Putamen (tissue), 1 donor: ENCODE results near the gene NCKAP1.
"Not testable (repeated sequence)": the region's sequence is repeated elsewhere in the genome, so short reads cannot be mapped to it uniquely, and the experiment has no call there.

Experiments used
- DNase-seq: peaks from one replicate; pipeline ENCODE4 v3.0.0-alpha.2; 2016; ENCODE audit warnings: low spot score

Gene NCKAP1

DNA sequence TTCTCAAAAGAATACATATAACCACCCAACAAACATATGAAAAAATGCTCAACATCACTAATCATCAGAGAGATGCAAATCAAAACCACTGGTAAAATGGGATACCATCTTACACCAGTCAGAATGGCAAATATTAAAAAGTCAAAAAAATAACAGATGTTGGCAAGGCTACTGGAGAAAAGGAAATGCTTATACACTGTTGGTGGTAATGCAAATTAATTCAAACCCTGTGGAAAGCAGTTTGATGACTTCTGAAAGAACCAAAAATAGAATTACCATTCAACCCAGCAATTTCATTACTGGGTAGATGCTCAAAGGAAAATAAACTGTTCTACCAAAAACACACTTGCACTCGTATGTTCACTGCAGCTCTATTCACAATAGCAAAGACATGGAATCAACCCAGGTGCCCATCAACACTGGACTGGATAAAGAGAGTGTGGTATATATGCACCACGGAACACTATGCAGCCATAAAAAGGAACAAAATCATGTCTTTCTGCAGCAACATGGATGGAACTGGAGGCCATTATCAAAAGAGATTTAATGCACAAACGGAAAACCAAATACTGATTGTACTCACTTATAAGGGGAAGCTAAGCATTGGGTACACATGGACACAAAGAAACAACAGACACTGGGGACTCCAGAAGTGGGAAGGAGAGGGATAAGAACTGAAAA is 38.8 kb downstream of the NCKAP1 start:
- no peak for DNase-seq

DNA sequence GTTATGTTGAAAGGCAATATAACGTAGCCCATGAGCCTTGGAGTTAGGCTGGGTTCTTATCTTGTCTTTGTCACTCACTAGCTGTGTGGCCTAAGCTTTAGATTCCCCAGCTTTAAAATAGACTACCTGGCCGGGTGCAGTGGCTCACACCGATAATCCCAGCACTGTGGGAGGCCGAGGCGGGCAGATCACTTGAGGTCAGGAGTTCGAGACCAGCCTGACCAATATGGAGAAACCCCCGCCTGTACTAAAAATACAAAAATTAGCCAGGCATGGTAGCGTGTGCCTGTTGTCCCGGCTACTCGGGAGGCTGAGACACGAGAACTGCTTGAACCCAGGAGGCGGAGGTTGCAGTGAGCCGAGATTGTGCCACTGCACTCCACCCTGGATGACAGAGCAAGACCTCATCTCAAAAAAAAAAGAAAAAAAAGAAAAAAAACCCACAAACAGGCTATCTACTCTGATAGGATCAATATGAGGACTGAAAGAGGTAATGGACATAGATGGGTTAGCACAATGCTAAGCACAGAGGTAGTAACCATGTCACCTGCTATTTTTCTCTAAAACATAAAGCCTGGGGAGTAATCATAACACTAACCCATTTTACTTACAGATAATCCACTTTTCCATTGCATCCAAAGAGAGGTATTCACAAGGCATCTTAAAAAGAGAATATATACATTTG is 43.9 kb downstream of the NCKAP1 start:
- DNase-seq = no peak

DNA sequence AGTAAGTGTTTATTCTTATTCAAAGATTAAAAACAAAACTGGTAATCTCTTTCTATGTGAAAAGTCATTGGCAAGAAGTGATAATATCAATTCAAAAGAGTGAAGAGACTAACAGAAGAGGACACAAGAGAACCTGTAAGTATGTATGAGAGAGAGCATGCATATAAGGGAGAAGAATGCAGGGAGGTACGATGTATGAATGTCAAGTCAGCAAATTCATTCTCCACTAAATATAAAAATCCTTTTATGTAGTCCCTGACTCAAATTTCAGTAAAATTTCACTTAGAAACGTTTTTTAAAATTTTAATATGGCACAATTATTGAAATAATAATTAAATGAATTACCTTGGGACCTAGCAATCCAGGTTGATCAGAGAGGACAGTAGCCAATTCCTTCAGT is 55.3 kb downstream of the NCKAP1 start:
- DNase-seq = no peak

DNA sequence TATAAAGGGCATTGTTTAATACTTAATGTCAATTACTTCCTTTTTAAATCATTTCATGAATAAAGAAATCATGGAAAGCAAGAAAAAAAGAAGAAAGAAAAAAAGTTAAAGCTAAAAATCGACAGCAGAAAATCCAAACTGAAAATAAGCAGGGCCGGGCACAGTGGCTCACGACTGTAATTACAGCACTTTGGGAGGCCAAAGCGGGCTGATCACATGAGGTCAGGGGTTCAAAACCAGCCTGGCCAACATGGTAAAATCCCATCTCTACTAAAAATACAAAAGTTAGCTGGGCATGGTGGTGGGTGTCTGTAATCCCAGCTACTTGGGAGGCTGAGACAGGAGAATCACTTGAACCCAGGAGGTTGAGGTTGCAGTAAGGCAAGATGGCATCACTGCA is 56.8 kb downstream of the NCKAP1 start:
- not testable (repeated sequence) for DNase-seq

DNA sequence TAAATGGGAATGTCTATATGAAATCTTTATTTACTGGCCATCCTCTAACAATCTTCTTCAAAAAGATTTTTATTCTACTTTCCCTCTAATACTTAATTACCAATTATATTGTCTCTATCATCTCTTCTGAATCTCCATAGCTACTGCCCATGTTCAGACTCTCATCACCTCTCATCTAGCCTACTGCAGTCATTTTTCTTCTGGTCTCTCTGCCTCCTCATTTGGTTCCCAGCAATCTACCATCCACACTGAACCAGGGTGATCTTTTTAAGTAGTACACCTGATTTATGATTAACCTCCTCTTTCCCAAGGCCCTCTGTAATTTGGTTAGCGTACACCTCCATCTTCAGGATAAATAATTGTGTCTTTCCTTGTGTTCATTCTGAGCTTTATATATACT is 57.6 kb downstream of the NCKAP1 start:
- DNase-seq = no peak

DNA sequence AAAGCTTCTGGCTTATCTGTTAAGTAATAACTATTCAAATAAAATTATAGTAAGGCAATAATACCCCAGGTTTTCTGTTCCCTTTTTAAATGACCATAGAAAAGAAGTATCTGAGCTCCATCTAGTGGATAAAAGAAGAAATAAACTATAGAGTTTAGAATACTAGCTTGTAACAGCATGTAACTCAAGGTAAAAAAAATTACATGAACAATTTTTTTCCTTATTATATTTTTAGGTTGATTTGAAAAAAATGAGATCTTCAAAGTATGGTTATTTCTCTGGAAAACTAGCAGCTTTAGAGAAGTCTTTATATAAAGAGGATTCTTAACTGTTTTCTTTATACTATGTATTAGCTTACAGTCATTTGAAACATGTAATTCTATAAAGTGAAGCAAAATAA is 58.1 kb downstream of the NCKAP1 start:
- peak; percentile 7 for DNase-seq

DNA sequence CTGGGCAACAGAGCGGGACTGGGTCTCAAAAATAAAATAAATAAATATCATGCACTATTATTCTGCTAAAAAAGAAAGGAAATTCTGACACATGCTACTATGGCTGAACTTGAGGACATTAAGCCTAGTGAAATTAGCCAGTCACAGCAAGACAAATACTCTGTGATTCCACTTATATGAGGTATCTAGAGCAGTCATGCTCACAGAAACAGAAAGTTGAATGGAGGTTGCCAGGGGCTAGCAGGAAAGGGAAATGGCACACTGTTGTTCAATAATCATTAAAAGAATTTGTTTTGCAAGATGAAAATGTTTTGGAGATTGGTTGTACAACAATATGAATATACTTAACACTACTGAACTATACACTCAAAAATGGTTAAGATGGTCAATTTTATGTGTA is 60.8 kb downstream of the NCKAP1 start:
- DNase-seq = no peak

DNA sequence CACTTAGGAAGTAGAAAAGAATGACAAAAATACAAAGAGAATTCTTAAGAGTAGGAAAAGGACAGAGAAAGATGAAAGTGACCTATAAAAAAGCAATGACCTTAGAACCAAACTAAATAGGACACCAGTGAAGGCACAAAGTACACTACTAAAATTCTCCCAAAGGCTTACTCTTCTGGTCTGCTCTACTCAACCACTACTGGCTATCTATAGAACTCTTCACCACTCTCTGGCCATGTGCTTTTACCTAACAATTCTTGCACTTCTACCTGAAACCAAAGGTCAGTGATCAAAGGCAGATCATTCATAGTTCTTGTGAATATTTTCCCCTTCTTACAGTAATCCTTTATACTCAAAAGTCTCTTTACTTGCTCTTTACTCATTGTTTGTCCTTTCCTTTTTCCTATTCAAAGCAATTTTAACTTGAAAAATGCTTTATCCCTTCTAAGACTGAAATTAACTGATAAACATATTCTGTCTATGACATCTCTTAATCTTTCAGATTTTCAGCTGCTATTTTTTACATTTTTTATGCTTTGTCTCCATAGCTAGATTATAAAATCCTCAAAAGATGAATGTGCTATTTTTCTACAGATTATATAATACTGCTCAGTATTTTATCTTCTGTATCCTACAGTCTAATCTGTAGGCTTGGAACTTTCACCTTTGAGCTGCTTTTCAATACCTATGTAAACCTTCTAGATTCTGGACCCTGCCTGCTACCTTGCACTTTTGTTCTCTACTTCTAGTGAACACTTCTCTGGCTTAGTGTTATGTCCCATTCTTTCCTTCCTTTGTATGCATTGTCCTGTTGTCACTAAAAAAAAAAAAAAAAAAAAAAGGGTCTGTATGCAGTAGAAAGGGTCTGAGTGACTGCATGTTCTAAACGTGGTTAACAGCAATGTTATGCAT is 64.6 kb downstream of the NCKAP1 start:
- no peak for DNase-seq

DNA sequence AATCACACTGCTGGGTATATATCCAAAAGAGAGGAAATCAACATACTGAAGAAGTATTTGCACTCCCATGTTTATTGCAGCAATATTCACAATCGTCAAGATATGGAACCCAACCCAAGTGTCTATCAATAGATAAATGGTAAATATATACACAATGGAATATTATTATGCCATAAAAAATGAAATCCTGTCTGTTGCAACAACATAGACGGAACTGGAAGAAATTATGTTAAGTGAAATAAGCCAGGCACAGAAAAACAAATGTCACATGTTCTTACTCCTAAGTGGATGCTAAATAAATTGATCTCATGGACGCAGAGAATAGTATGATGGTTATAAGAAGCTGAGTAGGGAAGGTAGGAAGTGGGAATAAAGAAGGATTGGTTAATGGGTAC is 65.7 kb downstream of the NCKAP1 start:
- no peak for DNase-seq

DNA sequence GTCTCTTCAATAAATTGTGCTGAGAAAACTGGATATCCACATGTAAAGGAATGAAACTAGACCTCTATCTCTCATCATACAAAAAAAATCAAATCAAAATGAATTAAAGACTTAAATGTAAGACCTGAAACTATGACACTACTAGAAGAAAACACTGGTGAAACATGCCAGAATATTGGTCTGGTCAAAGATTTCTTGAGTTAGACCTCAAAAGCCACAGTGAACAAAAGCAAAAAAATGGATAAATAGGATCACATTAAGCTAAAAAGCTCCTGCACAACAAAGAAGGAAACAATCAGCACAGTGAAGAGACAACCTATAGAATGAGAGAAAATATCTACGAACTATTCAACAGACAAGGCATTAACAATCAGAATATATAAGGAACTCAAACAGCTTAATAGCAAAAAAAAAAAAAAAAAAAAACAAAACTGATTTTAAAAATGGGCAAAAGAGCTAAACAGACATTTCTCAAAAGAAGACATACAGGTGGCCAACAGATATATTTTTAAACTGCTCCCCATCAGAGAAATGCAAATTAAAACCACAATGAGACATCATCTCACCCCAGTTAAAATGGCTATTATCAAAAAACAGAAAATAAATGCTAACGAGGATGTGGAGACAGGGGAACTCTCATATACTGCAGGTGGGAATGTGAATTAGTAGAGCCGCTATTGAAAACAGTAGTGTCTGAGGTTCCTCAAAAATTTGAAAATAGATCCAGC is 66.3 kb downstream of the NCKAP1 start:
- DNase-seq = no peak

DNA sequence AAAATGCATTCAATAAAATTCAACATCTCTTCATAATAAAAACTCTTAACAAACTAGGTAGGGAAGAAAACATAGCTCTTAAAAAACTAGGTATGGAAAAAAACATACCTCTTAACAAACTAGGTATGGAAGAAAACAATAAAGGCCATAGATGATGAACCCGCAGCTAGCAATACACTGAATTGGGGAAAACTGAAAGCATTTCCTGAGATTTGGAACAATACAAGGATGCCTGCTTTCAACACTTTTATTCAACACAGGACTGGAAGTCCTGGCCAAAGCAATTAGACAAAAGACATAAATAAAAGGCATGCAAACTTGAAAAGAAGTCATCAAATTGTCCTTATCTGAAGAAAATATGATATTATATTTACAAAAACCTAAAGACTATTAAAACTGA is 67.8 kb downstream of the NCKAP1 start:
- no peak for DNase-seq

DNA sequence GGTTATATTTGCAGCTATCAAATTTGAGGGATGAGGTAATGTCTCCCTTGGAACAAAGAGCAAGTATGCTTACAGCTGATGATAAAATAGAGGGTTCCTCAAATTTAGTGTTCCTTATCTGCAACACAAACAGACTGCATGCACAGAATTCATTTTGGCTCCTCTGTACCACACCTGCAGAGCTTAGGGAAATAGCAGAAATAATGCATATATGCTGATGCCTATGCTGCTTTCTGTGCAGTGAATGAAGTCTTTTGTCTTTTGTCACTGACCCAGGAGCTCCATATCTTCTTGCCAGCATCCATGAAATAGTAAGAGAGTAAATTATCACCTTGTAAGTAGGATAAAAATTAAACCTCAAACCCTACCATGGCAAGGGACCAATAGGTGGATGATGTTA is 69.8 kb downstream of the NCKAP1 start:
- no peak for DNase-seq

DNA sequence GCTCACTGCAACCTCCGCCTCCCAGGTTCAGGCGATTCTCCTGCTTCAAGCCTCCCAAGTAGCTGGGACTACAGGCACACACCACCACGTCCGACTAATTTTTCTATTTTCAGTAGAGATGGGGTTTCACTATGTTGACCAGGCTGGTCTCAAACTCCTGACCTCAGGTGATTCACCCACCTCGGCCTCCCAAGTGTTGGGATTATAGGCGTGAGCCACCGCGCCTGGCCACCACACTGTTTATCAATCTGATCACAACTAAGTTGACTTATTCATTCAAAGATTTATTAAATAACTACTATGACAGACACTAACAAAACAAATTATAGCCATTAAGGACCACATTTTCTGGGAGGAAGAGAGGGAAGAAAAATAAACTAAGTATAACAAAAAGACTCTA is 71.9 kb downstream of the NCKAP1 start:
- not testable (repeated sequence) for DNase-seq

DNA sequence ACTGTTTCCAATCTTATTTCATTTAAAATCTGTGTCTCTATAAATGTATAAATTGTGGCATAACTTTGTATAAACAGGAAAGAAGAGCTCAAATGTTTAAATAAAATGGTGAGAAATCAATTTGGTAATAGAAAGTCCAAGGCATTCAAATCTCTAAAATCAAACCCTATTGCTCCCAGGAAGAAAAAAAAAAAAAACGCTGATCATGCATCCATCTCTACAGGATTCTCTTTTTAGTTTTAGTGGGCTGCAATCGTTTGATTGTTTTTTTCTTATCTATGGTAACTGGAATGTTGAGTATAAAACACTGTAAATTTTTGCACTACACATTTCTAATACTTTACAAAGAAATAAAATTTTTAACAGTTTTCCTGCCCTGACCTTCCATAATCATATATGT is 75.6 kb downstream of the NCKAP1 start:
- no peak for DNase-seq

DNA sequence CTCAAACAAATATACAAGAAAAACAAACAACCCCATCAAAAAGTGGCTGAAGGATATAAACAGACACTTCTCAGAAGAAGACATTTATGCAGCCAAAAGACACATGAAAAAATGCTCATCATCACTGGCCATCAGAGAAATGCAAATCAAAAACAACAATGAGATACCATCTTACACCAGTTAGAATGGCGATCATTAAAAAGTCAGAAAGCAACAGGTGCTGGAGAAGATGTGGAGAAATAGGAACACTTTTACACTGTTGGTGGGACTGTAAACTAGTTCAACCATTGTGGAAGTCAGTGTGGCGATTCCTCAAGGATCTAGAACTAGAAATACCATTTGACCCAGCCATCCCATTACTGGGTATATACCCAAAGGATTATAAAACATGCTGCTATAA is 77.4 kb downstream of the NCKAP1 start:
- not testable (repeated sequence) for DNase-seq

DNA sequence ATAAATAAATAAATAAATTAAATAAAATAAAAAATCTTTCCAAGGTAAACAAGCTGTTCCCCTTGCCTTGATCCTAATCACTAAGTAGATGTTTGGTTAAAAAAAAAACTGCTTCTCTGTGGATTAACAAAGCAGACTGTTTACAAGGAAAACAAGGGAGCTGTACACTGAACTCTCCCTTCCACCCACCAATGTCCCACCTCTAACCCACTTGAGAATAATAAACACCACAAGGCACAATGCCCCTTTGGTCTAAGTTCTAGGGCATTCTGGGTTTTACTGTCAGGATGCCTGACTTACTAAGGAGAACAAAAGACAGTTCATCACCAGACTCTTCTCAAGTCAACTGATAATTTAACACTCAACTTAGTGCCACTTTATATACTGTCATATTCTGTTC is 83.5 kb downstream of the NCKAP1 start:
- DNase-seq = no peak

DNA sequence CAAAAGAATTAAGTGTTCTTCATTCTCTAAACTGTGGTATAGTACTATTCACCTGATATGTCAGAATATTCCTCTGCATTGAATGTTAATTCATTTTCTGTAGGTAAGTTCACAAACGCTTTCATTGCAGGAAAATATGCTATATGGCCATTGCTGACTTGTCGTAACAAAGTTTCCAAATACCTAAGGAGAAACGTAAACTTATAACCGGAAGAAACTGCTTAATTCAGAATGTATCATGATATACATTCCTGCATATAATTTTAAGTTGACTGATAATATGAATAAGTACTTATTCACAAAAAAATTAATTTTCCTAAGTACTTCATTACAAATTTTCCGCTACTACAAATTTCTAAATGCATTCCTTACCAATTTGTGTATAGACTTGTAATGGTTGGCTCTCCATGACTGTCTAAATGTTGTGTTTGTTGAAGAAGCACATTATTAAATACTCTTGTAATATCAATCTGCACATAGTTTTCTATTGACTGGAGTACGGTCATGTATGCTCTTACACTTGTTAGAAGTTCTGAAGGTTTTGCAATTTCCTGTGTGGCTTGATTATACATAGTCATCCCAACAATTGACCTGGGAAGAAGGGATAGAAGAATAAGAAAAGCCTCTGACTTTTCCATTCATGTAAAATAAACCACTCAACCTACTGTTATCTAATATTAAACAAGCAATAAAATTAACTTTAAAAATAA is 85.4 kb downstream of the NCKAP1 start:
- no peak for DNase-seq

DNA sequence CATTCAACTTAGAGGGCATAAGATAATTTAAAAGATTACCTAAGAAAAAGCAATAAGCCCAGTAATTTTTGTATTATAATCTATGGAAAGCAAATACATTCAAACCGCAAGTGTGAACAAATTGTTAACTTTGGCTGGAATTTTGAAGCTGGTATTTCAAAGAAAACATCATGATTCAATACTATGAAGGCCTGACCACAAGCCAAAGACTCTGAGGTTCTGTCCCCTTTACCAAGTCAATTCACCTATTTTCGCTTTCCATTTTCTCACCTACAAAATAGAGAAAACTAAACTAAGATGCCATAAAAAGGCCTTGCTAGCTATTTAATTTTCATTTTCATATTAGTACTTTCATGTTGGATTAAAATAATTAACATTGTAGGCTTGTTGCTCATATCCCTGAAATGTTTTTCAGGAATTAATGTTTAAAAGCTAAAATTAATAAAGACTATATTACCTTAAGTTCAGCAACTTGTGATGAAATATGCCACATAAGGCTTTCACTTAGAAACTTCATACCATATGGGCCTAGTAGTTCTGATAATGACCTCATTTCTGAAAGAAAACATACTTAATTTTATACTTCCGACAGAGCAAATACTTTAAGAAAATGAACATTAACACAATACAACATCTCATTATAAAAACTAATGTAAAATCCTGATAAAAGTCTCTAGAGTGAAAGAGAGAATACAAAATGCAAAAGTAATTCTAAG is 86.2 kb downstream of the NCKAP1 start:
- DNase-seq = no peak

DNA sequence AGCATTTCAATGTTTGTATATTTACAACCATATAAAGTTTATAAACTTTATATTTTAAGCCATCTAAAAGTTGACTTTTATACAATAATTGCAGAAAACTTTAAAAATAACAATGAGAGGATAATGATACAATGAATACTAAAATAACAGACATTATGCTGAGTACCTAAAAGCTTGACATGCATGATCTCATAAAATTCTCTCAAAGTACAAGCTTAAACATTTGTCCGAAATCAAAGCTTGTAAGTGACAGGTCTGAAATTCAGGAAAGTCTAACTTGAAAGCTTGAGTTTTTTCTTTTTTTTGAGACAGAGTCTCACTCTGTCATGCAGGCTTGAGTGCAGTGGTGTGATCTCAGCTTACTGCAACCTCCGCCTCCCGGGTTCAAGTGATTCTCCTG is 87.7 kb downstream of the NCKAP1 start:
- DNase-seq = no peak

DNA sequence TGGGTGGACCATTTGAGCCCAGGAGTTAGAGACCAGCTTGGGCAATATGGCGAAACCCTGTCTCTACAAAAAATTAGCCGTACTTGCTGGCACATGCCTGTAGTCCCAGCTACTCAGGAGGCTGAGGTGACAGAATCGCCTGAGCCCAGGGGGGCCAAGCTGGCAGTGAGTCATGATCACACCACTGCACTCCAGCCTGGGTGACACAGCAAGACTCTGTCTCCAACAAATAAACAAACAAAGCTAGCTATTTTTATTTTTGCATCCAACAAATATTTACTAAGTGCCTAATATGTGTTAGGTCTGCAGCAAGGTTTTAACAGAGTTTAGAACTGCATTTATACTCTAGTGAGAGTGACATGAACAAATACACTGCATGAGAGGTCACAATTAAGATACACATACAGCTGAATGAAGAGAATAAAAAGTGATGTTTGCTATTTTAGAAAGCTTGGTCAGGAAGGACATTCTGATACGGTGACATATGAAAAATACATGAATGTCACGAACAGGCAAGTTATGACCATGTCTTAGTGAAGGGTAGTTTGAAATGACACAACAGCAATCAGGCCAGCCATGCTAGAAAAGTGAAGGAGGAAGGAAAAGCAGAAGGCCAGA is 88.6 kb downstream of the NCKAP1 start:
- DNase-seq = no peak

DNA sequence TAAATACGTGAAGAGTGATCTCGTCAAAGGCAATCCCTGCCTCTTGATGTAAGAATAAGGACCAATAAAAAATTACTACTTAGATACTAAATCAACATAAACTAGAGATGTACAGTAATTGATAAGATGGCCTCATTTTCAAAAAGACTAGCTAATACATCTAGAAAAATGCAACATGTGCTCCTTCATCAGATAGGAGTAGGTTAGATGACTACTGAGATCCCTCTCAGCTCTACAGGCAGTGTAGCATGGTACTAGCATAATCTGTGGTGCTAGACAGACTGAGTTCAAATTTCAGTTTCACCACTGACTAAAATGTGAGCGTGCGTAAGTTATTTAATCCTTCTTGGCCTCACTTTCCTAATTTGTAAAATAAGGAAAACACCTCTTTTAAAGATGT is 89.2 kb downstream of the NCKAP1 start:
- DNase-seq = no peak
